B cell (primary cell): ENCODE measurements around the gene ERO1B. TPM values are rescaled to one million over a fixed set of nuclear protein-coding genes. Genes with fewer than 3 reads are reported as not detected.

Experiments used
- ATAC-seq: fragments of 200-7000 bp; cut with Tn5 transposase; one replicate; pipeline ENCODE4 v1.10.0; 2021; ENCODE audit warnings: low read depth, mild to moderate bottlenecking, moderate number of reproducible peaks, moderate library complexity
- CTCF ChIA-PET: fragments of 350-600 bp; sonication (Branson Sonifier 250); formaldehyde crosslinking; loops from one replicate; lab custom pipeline; 2021; ENCODE audit warnings: antibody characterized with exemption, inconsistent platforms; lab: Charles Lee
- POLR2A ChIA-PET: fragments of 350-600 bp; sonication (Branson Sonifier 250); formaldehyde crosslinking; loops from one replicate; lab custom pipeline; 2021; ENCODE audit warnings: antibody characterized with exemption; lab: Charles Lee
- DNase-seq: peaks from one replicate; pipeline ENCODE4 v3.0.0; 2013
- H2AFZ ChIP-seq: 2 replicates; pipeline ENCODE4 v1.6.1; 2012; ENCODE audit warnings: mild to moderate bottlenecking, low read depth, low read length; ENCODE audit not compliant: insufficient read depth, poor library complexity, severe bottlenecking
- H3K27ac ChIP-seq, 2 donors: 1 replicate in 1 of 2; 2 replicates in 1 of 2; pipeline ENCODE4 v1.5.1; 2012 to 2013; ENCODE audit warnings: low read length in 2 of 2, mild to moderate bottlenecking in 2 of 2, moderate library complexity in 1 of 2
- H3K27me3 ChIP-seq, 4 experiments: fragments of 200-600 bp in 1 of 4; sonication (generic) in 1 of 4; replicated peaks in 1 of 4; 1 replicate in 2 of 4; 2 replicates in 2 of 4; pipeline versions ENCODE4 v1.6.1 to v1.7.0; 2013 to 2016; ENCODE audit warnings: low read length in 3 of 4, mild to moderate bottlenecking in 2 of 4, mixed read lengths in 1 of 4, moderate library complexity in 1 of 4; ENCODE audit not compliant: insufficient read depth in 4 of 4, control insufficient read depth in 3 of 4; ENCODE audit errors: control extremely low read depth in 1 of 4
- H3K36me3 ChIP-seq, 2 experiments: replicated peaks in 1 of 2; 1 replicate in 1 of 2; 2 replicates in 1 of 2; pipeline versions ENCODE4 v1.6.1 to v1.7.1; 2013; ENCODE audit warnings: low read length in 1 of 2; ENCODE audit not compliant: insufficient read depth in 2 of 2, control insufficient read depth in 1 of 2; ENCODE audit errors: control extremely low read depth in 1 of 2, extremely low read depth in 1 of 2
- H3K4me1 ChIP-seq, 2 donors: fragments of 200-600 bp in 1 of 2; sonication (generic) in 1 of 2; 1 replicate in 1 of 2; 2 replicates in 1 of 2; pipeline versions ENCODE4 v1.5.1 to v1.6.1; 2013 to 2017; ENCODE audit warnings: low read length in 2 of 2; ENCODE audit not compliant: control insufficient read depth in 2 of 2, insufficient read depth in 2 of 2
- H3K4me2 ChIP-seq: replicated peaks from 2 replicates; pipeline ENCODE3; 2012; ENCODE audit warnings: mild to moderate bottlenecking, low read depth, low read length; ENCODE audit not compliant: poor library complexity, severe bottlenecking
- H3K4me3 ChIP-seq, 5 experiments: fragments of 200-600 bp in 1 of 5; sonication (generic) in 1 of 5; 1 replicate in 3 of 5; 2 replicates in 2 of 5; pipeline versions ENCODE4 v1.5.1 to v1.7.0; 2011 to 2016; ENCODE audit warnings: low read length in 4 of 5, mild to moderate bottlenecking in 4 of 5, low read depth in 2 of 5, control low read depth in 1 of 5, moderate library complexity in 1 of 5; ENCODE audit not compliant: insufficient read depth in 1 of 5; ENCODE audit errors: control extremely low read depth in 1 of 5, extremely low read depth in 1 of 5
- H3K79me2 ChIP-seq: fragments of 200-600 bp; sonication (generic); one replicate; pipeline ENCODE4 v1.6.0; 2016; ENCODE audit warnings: low read length; ENCODE audit not compliant: control insufficient read depth, insufficient read depth
- H3K9ac ChIP-seq: fragments of 200-600 bp; sonication (generic); 2 replicates; pipeline ENCODE4 v1.6.1; 2017; ENCODE audit warnings: mild to moderate bottlenecking, low read length, moderate library complexity
- H3K9me3 ChIP-seq, 3 donors: one replicate each; pipeline versions ENCODE4 v1.6.1 to v1.7.1; 2013; ENCODE audit warnings: low read length in 2 of 3; ENCODE audit not compliant: control insufficient read depth in 2 of 3, insufficient read depth in 1 of 3; ENCODE audit errors: control extremely low read depth in 1 of 3
- H4K20me1 ChIP-seq: 2 replicates; pipeline ENCODE4 v1.6.0; 2012; ENCODE audit warnings: mild to moderate bottlenecking, low read length; ENCODE audit not compliant: insufficient read depth, control insufficient read depth, poor library complexity, severe bottlenecking
- H3K27ac Mint-ChIP-seq: one replicate; pipeline ENCODE4 v1.8.0; 2021; ENCODE audit warnings: mixed read lengths
- H3K27me3 Mint-ChIP-seq: one replicate; pipeline ENCODE4 v1.8.0; 2021; ENCODE audit warnings: mixed read lengths
- H3K4me1 Mint-ChIP-seq: one replicate; pipeline ENCODE4 v1.8.0; 2021; ENCODE audit warnings: mixed read lengths
- H3K4me3 Mint-ChIP-seq: one replicate; pipeline ENCODE4 v1.8.0; 2021; ENCODE audit warnings: mixed read lengths
- H3K9me3 Mint-ChIP-seq: one replicate; pipeline ENCODE4 v1.8.0; 2022; ENCODE audit warnings: mixed read lengths; ENCODE audit not compliant: insufficient read depth
- EZH2 ChIP-seq: IDR thresholded peaks from 2 replicates; pipeline ENCODE4 v1.6.1; 2012; ENCODE audit warnings: borderline replicate concordance, low read depth, mild to moderate bottlenecking, moderate library complexity, low read length; ENCODE audit not compliant: insufficient read depth, poor library complexity, severe bottlenecking
- WGBS: methylation state at CpG from one replicate; pipeline ENCODE4 v1.1.5; 2013; ENCODE audit warnings: missing lambda C conversion rate; ENCODE audit not compliant: insufficient coverage; 5-methylcytosine and 5-hydroxymethylcytosine counted together
- intact Hi-C: fragments of 100-400 bp; cut with micrococcal nuclease; formaldehyde crosslinking; loops from one replicate; pipeline ENCODE4 v1.10.0; 2022
- polyA plus RNA-seq: library from polyadenylated mRNA; depleted of rRNA; stranded (reverse); fragments of >200 nt; gene quantifications from 2 replicates; pipeline ENCODE4 v1.2.3, GENCODE V29; 2012
- total RNA-seq, 2 donors: library from RNA; stranded (reverse); fragments of 120-200 nt in 1 of 2; gene quantifications; 1 replicate in 1 of 2; 2 replicates in 1 of 2; pipeline versions ENCODE4 v1.2.3 to v1.2.4, GENCODE V29; 2013 to 2022
- TF ChIP-seq, protein P1 (sequence below): fragments of 200-600 bp; IDR thresholded peaks from one replicate; pipeline ENCODE4 v1.8.0; 2022; ENCODE audit warnings: antibody characterized with exemption, mild to moderate bottlenecking

Gene ERO1B
- total and polyA plus RNA-seq, 2 donors (not counting 1 experiment from before 2014, with no cell fraction given): 5.1 to 25.6 TPM

DNA sequence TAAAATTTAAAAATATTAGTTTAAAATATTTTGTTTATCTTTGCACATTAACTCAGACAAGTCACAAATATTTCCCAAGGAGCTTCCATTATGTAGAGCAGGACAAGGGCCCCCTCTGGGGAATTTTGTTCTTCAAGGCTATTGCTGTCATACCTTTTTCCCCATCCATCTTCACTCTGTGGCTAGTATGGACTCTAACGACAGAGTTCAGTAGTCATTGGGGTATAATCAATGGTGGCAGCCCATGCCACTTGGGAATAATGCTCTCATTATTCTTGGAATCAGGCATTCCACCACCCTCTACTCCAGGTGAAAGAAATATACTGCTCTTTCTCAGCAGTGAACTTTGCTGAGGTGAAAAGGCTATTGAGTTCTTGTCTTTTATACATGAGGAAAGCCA, 38.5 kb upstream of the ERO1B start:
- H3K9ac ChIP-seq: no peak overlapping the region
- no peaks in the 10 kb centered on the region for H3K36me3 ChIP-seq
- no peak overlapping the region for H3K4me3 ChIP-seq
- intact Hi-C loops: no loop called here
- no peaks in the 10 kb centered on the region for H4K20me1 ChIP-seq
- no peak overlapping the region for H3K27ac ChIP-seq
- H3K4me2 ChIP-seq: no peak overlapping the region
- no peaks in the 10 kb centered on the region for H3K79me2 ChIP-seq
- H3K27me3 Mint-ChIP-seq: peaks cover 14% of the 10 kb centered on the region
- no peak overlapping the region for H3K4me3 Mint-ChIP-seq
- no CpG with 5 or more reads among the region's 1 CpG for WGBS
- no peak overlapping the region for H3K27ac Mint-ChIP-seq
- ATAC-seq (no peak), DNase-seq (no peak)
- H2AFZ ChIP-seq: no peak overlapping the region
- peaks cover 9% of the 10 kb centered on the region for H3K9me3 Mint-ChIP-seq
- TF ChIP-seq, protein P1, sequence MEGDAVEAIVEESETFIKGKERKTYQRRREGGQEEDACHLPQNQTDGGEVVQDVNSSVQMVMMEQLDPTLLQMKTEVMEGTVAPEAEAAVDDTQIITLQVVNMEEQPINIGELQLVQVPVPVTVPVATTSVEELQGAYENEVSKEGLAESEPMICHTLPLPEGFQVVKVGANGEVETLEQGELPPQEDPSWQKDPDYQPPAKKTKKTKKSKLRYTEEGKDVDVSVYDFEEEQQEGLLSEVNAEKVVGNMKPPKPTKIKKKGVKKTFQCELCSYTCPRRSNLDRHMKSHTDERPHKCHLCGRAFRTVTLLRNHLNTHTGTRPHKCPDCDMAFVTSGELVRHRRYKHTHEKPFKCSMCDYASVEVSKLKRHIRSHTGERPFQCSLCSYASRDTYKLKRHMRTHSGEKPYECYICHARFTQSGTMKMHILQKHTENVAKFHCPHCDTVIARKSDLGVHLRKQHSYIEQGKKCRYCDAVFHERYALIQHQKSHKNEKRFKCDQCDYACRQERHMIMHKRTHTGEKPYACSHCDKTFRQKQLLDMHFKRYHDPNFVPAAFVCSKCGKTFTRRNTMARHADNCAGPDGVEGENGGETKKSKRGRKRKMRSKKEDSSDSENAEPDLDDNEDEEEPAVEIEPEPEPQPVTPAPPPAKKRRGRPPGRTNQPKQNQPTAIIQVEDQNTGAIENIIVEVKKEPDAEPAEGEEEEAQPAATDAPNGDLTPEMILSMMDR: no peak
- no peak for TF ChIP-seq EZH2
- POLR2A ChIA-PET: no interaction called here
- H3K4me1 Mint-ChIP-seq: no peaks in the 10 kb centered on the region
- H3K27me3 ChIP-seq: peaks cover 0 to 10% (median 0%) of the 10 kb centered on the region in 4 experiments
- H3K4me1 ChIP-seq: no peaks in the 10 kb centered on the region
- CTCF ChIA-PET: no interaction called here
- H3K9me3 ChIP-seq: peaks cover 7 to 17% (median 8%) of the 10 kb centered on the region in 3 donors

DNA sequence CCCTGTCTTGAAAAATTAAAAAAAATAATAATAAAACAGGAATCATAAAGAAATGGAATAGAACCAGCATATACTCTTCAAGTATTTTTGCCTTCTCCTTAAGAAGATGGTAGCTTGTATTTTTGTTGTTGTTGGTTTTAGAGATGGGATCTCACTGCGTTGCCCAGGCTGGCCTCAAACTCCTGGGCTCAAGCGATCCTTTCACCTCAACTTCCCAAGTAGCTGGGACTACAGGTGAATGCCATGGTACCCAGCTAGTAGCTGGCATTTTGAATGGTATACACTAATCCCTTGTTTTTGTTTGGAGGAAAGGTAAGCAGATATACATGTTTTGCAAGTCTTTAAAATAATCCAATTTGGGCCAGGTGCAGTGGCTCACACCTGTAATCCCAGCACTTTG, 34.7 kb upstream of the ERO1B start:
- Histone ChIP-seq H3K27me3 (peaks cover 0 to 10% (median 0%) of the 10 kb centered on the region in 4 experiments), H3K36me3 (no peaks in the 10 kb centered on the region), H3K4me2 (no peak overlapping the region), H3K9me3 (no peaks in the 10 kb centered on the region), H3K79me2 (no peaks in the 10 kb centered on the region), H4K20me1 (no peaks in the 10 kb centered on the region), H3K4me3 (no peak overlapping the region), H3K27ac (no peak overlapping the region), H3K4me1 (no peaks in the 10 kb centered on the region), H2AFZ (no peak overlapping the region), H3K9ac (no peak overlapping the region)
- ChIA-PET CTCF (no interaction called here), POLR2A (no interaction called here)
- H3K4me1 Mint-ChIP-seq: no peaks in the 10 kb centered on the region
- DNase-seq (no peak), ATAC-seq (no peak)
- WGBS: no CpG with 5 or more reads among the region's 2 CpGs
- H3K27me3 Mint-ChIP-seq: peaks cover 16% of the 10 kb centered on the region
- intact Hi-C loops: no loop called here
- no peak overlapping the region for H3K27ac Mint-ChIP-seq
- H3K9me3 Mint-ChIP-seq: no peaks in the 10 kb centered on the region
- no peak overlapping the region for H3K4me3 Mint-ChIP-seq
- TF ChIP-seq EZH2: no peak
- TF ChIP-seq, protein P1: no peak
